NCI-H226 (cell line): ENCODE measurements around the gene SRP9.
"Not testable (repeated sequence)": the region's sequence is repeated elsewhere in the genome, so short reads cannot be mapped to it uniquely, and the experiment has no call there.

Experiments
- DNase-seq: peaks from one replicate; pipeline ENCODE4 v3.0.0-alpha.2; 2015

SRP9 gene

GRCh38 chr1:225777058-225777582 is 506 bp upstream of the SRP9 start:
- DNase-seq = no peak

- DNase-seq = no peak
Observed at GRCh38 chr1:225778337-225778669, 677 bp downstream of the SRP9 start.

- not testable (repeated sequence) for DNase-seq
Observed at GRCh38 chr1:225779165-225779564, 1.5 kb downstream of the SRP9 start.

GRCh38 chr1:225780134-225780533 is 2.5 kb downstream of the SRP9 start:
- no peak for DNase-seq

- no peak for DNase-seq
Observed at GRCh38 chr1:225780630-225781029, 3.0 kb downstream of the SRP9 start.

GRCh38 chr1:225789142-225789541 is 11.5 kb downstream of the SRP9 start:
- not testable (repeated sequence) for DNase-seq

- DNase-seq = no peak
Observed at GRCh38 chr1:225794954-225795353, 17.3 kb downstream of the SRP9 start.

GRCh38 chr1:225796097-225796496 is 18.5 kb downstream of the SRP9 start:
- DNase-seq = not testable (repeated sequence)

- not testable (repeated sequence) for DNase-seq
Observed at GRCh38 chr1:225801146-225801545, 23.5 kb downstream of the SRP9 start.

- DNase-seq = no peak
Observed at GRCh38 chr1:225806249-225806648, 28.6 kb downstream of the SRP9 start.

- DNase-seq = not testable (repeated sequence)
Observed at GRCh38 chr1:225806736-225807135, 29.1 kb downstream of the SRP9 start.

- DNase-seq = no peak
Observed at GRCh38 chr1:225808136-225808535, 30.5 kb downstream of the SRP9 start.

- peak; percentile 78 for DNase-seq
Observed at GRCh38 chr1:225809842-225810578, 32.4 kb downstream of the SRP9 start, which contains the start of gene EPHX1. Gene EPHX1, plus strand, starts transcription at chr1:225810124. Its CDS starts 18,606 bp downstream, at chr1:225828730.

- DNase-seq = not testable (repeated sequence)
Observed at GRCh38 chr1:225810579-225811538, 33.2 kb downstream of the SRP9 start.

- no peak for DNase-seq
Observed at GRCh38 chr1:225811622-225812487, 34.2 kb downstream of the SRP9 start.

GRCh38 chr1:225812488-225813213 is 35.0 kb downstream of the SRP9 start:
- no peak for DNase-seq

- DNase-seq = peak; percentile 69
Observed at GRCh38 chr1:225813214-225813964, 35.8 kb downstream of the SRP9 start.

GRCh38 chr1:225814381-225814780 is 36.8 kb downstream of the SRP9 start:
- no peak for DNase-seq

- not testable (repeated sequence) for DNase-seq
Observed at GRCh38 chr1:225815090-225815489, 37.5 kb downstream of the SRP9 start.

- no peak for DNase-seq
Observed at GRCh38 chr1:225815526-225816178, 38.0 kb downstream of the SRP9 start.
